HUDEP-2 (cell line): Measurements from ENCODE around the gene ALB.

Experiments
- DNase-seq, 76 experiments: peaks; one replicate each; lab custom pipeline; 2025; ENCODE audit not compliant: unreplicated experiment in 76 of 76; lab: John Stamatoyannopoulos, UW

Gene ALB

GRCh38 chr4:73448448-73449203 lies 44.5 kb downstream of the ALB start:
- no peak for DNase-seq

GRCh38 chr4:73450398-73451004 lies 46.4 kb downstream of the ALB start:
- no peak for DNase-seq

GRCh38 chr4:73451404-73451803 lies 47.3 kb downstream of the ALB start:
- no peak for DNase-seq

- no peak for DNase-seq
Measured at GRCh38 chr4:73451981-73452747, 48.1 kb downstream of the ALB start.

GRCh38 chr4:73452953-73453700 lies 49.0 kb downstream of the ALB start:
- DNase-seq: no peak

- DNase-seq: no peak
Measured at GRCh38 chr4:73453701-73454005, 49.6 kb downstream of the ALB start.

- DNase-seq: no peak
Measured at GRCh38 chr4:73454920-73455319, 50.8 kb downstream of the ALB start.

- DNase-seq: no peak
Measured at GRCh38 chr4:73456177-73457022, 52.3 kb downstream of the ALB start.

- no peak for DNase-seq
Measured at GRCh38 chr4:73458184-73459047, 54.3 kb downstream of the ALB start.

GRCh38 chr4:73459048-73459421 lies 54.9 kb downstream of the ALB start:
- no peak for DNase-seq

GRCh38 chr4:73460913-73461522 lies 56.9 kb downstream of the ALB start:
- DNase-seq: no peak

GRCh38 chr4:73468170-73468569 lies 64.1 kb downstream of the ALB start:
- DNase-seq: no peak

- no peak for DNase-seq
Measured at GRCh38 chr4:73470728-73471127, 66.6 kb downstream of the ALB start.
